HG03575 (cell line): ENCODE results near the gene TAS1R3.
"Not testable (repeated sequence)": the region's sequence is repeated elsewhere in the genome, so short reads cannot be mapped to it uniquely, and the experiment has no call there.

Experiments used
- ATAC-seq: cut with Tn5 transposase; IDR thresholded peaks from one replicate; pipeline ENCODE4 v1.9.1; 2021; ENCODE audit not compliant: unreplicated experiment, insufficient number of reproducible peaks, low FRiP score; ENCODE audit errors: extremely low read depth

Gene TAS1R3

DNA sequence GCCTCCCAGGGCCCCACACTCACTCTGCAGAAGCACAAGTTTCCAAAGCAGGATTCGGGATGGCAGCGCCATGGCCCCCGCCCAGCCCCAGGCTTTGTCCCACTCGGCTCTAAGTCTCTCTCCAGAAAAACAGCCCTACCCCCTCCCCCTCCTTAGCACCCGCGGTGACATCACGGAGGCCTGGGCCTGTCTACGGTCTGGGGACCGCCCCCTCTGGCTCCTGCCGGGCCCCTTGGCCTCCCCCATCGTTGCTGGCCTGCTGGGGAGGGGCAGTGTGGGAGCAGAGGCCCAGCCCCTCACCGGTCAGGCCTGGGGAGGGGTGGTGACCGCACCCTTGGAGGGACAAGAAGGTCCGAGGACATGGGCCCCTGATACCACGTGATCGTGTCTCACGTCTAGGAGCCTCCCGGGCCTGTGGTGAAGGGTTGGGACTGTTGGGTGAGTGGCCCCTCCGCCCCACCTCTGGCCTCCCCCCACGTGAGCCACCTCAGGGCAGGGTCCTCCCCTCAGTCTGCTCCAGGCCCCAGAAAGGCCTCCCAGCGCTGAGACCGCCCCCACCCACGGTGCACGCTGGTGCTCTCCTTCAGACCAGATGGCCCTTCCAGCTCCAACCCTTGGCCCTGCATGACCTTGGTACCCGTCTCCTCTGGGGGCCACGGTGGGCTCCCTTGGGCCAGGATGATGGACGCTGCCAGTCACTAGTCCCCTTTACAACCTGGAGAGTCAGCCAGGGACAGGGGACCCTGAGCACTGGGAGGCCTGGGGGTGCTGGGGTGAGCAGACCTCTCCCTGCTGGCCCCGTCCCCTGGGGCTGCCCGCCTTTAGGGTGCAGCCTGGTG lies 27.6 kb downstream of the TAS1R3 start, which contains the start of gene MXRA8:
MXRA8 (minus strand) TSS at position 123 of the 839 bp plus-strand sequence; CDS start at position 72, 51 bp downstream.
- ATAC-seq, result no peak

DNA sequence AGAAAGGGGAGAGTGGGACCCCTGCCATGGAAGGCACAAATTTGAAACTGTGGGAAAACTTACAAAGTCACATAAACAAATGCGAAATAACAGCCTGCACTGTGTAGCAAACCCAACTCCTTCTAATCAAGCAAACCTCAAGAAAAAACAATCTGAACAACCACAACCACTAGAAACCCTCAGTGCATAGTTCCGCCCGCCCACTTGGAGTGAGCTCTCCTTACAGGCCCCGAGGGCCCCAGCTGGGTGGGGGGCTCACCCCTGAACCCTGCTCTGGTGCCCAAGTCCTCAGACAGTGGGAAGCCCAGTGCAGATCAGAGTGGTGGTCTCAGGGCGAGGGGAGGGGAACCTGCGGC lies 28.2 kb downstream of the TAS1R3 start:
- ATAC-seq, result no peak

DNA sequence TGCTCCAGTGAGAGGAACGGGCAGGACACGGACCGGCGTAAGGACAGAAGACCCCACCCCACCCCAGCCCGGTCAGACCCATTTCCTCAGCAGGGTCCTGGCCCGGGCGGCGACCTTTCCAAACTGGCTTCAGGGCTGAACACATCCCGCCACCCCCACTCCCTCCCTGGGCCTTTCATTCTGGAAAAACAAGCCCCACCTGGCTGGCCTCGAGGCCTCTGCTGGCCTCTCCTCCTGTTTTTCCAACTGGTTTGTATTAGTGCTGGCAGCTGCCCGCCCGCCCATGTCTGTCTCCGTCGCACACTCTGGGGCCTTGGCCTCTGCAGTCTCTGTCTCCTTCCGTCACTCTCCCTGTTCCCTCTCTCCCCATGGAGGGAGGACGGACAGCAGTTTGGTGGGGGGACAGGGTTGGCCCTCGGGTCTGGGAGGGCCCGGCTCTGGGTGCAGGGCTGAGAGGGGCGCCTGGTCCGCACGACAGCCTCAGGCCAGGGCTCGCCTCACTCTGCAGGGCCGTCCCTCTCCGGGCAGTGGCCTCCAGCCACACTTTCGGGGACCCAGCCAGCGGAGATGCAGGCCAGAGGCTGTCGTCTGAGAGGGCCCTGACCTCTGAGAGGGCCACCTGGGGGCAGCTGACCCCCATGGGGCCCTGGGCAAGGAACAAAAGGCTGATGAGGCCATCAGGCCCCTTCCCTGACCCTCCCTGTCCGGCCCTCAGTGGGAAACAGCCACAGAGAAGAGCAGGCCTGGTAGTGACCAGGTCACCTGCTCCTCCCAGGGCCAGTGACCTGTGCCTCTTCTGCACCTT lies 28.8 kb downstream of the TAS1R3 start:
- ATAC-seq, result no peak

DNA sequence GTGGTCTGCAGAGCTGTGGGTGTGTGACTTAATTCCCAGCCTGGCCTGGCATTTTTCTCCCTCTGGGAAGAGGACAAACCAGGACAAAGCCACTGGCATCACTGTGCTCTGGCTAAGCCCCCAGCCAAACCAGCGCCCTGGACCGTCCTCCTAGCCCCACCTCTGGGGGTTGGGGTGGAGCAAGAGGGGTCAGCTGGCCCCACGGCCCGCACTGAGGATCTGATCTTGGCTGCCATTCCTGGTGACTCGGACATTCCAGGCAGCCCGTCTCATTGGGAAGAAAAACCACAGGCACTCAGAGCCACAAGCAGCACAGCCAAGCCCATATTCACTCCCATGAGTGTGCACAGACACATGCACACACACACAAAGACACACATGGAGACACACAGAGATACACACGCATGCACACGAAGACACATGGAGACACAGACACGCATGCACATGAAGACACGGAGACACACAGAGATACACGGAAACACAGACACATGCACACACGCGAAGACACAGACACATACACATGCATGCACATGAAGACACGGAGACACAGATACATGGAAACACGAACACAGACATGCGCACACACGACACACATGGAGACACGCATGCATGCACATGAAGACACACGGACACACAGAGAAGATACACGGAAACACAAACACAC lies 29.6 kb downstream of the TAS1R3 start:
- ATAC-seq, result no peak

DNA sequence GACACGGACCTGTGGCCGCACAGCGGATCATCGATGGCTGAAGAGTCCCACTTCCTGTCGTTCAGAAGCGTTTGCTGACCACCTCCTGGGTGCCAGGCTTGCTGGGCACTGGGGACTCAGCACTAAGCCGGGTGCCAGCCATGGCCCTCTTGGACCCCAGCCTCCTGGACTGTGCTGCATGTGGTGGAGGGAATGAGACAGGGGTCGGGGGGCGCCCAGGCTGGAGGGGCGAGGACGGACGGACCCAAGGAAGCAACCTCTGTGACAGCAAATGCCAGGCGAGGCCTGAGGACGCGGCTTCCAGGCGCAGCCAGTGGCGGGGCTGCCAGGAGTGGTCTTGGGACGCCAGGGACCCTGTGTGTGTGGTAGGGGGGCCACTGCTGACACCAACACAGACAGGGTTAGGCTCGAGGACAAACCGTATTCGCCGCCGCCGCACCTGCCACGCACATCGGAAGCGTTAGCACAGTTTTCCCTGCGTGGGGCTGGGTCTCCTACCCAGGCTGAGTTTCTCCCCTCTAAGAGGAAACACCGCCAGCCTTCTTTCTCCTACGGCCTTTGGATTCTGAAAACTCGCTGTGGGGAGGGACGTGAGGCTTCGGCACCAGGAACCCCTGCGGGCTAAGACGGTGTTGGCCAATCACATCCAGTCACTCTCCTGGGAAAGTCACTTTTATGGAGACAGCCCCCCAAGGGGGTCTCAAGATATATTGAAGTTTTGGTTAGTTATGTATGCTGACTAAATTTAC lies 30.3 kb downstream of the TAS1R3 start:
- ATAC-seq, result no peak

DNA sequence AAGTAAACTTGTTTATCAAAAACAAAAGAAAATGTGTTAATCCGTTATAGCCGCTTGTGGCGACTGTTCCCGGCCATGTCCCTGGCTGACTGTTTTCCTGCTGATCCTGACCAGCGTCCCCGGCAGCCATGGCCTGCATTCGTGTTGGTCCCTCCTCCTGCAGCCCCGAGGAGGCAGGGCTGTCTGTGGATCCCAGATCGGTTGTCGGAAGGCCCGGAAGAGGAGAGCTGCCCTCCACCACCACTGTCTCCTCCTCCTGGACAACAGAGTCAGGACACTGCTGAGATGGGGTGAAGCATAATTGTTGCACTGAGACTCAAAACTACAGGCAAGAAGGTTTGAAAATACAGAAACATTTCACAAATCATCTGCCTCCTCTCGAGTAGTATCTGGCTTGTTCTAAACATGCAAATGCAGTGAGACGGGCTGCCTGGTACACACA lies 30.9 kb downstream of the TAS1R3 start:
- ATAC-seq, result no peak

DNA sequence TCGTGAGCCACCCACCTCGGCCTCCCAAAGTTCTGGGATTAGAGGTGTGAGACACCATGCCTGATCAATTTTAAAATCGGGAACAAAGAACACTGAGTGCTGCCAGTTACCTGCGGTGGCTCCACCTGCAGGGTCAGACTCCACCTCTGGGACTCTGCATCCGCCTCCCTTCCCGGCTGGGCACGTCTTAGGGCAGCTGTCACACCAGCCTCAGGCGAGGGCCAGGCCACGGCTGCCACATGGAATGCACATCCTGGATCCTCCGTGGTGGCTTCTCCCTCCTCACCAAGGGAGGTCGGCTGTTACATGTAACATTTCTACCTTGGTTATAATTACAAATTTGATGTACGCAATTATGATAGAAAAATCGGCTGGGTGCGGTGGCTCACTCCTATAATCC lies 33.2 kb downstream of the TAS1R3 start:
- ATAC-seq, result no peak

DNA sequence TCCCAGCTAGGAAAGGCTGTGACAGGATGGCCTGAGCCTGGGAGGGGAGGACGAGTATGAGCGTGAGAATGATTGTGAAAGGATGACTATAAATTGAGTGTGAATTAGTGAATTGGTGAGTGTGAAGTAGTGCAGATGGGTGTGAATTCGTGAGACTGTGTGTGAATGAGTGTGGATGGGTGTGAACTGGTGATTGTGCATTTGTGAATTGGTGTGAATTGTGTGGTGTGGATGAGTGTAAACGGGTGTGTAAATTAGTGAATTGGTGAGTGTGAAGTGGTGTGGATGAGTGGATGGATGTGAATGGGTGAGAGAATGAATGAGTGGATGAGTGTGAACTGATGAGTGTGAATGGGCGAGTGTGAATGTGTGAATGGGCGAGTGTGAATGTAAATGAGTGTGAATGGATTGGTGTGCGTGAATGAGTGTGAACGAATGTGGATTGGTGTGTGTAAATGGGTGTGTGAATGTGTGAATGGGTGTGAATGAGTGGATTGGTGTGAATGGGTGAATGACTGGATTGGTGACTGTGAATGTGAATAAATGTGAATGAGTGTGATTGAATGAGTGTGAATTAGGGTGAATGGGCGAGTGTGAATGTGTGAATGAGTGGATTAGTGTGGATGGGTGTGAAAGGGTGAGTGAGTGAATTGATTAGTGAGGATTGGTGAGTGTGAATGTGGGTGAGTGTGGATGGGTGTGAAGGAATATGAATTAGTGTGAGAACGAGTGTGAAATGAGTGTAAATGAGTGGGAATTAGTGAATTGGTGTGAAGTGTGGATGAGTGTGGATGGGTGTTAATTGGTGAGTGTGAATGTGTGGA lies 35.0 kb downstream of the TAS1R3 start:
- ATAC-seq, result no peak

DNA sequence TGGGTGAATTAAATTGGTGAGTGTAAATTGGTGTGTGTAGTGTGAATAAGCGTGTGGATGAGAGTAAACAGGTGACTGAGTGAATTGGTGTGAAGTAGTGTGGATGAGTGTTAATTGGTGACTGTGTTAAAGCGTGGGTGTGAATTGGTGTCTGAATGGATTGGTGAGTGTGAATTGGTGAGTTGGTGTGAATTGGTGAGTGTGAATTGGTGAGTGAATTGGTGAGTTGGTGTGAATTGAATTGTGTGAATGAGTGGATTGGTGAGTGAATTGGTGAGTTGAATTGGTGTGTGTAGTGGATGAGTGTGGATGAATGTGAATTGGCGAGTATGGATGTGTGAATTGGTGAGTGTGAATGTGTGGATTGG lies 35.6 kb downstream of the TAS1R3 start:
- no peak for ATAC-seq

DNA sequence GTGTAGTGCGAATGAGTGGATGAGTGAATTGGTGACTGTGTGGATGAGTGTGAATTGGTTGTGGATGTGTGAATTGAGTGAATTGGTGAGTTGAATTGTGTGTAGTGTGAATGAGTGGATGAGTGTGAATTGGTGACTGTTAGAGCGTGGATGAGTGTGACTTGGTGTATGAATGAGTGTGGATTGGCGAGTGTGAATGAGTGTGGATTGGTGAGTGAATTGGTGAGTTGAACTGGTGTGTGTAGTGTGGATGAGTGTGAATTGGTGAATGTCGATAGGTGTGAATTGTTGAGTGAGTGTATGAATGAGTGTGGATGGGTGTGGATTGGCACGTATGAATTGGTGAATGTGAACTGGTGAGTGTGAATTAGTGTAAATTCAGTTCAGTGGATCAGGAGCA lies 36.2 kb downstream of the TAS1R3 start:
- ATAC-seq, result no peak

DNA sequence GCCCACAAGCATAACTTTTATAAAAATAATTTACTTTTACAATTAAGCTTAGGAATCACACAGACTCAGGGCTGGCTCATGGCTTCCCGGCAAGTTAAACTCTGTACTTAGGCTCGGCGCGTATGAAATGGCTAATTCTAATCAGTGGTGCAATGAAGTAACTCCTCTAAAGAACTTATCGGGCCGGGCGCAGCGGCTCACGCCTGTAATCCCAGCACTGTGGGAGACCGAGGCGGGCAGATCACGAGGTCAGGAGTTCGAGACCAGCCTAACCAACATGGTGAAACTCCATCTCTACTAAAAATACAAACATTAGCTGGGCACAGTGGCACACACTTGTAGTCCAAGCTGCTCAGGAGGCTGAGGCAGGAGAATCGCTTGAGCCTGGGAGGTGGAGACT lies 39.0 kb downstream of the TAS1R3 start:
- ATAC-seq, result not testable (repeated sequence)

DNA sequence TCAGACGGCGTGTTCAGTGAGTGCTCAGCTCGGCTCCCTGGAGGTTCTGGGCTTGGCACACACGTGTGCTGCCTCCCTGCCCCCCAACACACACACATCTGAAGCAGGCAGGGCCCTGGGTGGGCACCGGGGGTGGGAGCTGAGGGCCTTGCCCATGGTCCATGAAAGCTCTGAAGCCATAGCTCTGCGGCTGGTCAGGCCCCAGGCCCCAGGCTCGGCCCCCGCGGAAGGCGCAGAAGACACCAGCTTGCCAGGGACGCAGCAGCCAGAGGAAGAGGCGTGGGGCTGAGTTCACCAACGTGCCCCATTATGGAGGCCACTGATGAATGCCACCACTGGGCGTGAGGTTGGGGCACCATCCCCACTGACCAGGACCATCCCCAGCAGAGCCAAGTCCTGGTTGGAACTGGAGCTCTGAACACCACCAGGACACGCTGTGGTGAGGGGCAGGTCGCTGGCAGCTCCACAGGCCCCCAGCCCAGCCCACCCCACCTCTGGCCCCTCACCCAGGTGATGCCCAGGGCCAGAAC lies 39.8 kb downstream of the TAS1R3 start:
- ATAC-seq, result no peak

DNA sequence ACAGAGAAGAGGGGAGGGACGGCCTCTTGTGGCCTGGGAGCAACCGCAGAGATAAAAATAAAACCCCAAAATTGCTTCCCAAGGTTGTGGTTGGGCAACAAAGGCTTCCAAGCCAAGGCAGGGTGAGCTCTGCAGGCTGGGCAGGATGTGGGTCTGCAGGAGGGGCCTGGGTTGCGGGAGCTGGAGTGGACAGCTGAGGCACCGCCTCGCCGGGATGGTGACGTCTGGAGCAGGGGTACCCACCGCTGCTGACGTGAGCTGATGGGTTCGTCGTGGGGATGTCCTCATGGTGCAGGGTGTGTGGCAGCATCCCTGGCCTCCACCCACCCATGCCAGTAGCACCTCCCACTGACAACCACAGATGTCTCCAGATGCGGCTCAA lies 40.3 kb downstream of the TAS1R3 start:
- ATAC-seq, result no peak

DNA sequence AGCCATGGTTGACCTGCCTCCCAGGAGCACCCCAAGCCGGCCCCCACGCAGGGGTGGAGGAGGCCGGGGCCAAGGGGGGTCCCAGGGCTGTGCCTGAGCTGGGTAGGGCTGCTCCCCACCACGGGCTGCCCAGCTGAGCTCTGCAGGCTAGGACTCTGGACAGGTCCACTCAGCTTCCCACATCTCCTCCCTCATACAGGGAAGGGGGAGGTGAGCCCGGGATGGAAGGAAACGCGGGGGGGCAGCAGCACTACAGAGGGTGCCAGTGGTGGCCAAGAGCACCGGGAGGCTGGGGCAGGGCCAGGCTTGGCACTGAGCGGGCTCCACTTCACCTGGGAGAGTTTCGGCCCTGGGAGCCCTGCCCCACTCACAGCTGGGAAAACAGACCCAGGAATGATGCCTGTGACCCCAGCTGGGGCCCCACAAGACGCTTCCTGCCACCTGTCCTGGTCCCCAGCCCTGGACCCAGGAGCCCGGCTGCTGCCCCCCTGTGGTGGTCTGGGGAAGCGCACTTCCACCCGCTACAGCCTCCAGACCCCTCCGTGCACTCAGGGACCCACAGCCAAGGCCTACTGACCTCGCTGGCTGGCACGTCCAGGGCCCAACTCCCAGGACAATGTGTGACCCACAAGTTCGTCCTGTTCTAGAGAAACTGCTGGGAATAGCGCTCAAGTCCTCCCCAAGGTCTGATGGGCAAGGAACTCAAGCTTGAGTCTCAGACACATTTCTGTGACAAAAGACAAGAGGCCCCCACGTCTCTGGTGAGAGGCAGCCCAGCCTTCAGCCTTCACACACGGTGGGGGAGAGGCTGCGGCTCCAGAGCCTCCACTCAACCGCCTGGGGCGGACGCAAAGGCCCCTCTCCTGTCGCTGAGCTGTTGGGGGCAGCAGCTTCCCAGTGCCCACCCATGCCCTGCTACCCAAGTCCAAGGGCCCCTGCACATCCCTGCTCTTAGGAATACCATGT lies 40.9 kb downstream of the TAS1R3 start:
- no peak for ATAC-seq

DNA sequence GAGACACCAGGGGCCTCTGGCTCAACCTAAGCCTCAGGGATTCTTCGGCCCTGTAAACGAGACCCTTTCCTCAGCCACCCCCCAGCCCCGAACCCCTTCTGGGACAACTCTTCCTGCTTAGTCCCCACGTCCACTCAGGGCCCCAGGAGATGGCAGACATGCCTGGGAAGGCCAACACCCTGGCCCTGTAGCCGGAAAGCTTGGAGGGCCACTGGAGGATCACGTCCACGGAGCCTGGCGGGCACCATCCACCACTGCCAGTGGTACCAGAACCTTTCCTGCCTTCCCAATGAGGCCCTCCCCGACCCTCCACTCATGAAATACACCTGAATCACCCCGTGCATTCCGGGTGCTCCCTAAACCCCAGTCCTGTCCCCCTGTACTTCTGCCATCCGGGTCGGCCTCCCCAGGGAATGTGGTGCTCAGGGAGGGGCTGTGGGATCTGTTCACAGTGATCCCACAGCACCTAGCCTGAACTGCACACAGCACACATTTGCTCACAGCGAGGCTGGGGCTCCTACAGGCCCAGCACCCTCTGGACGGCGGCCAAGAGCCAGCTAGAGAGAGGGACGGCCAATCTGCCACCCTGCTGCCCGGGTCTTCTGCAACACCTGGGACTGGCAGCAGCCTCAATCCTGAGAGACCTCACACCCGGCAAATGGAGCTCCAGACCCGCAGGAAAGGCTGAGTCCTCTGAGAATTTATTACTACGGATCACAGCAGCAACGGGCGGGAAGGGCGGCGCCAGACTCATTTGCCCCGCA lies 42.2 kb downstream of the TAS1R3 start:
- ATAC-seq, result no peak

DNA sequence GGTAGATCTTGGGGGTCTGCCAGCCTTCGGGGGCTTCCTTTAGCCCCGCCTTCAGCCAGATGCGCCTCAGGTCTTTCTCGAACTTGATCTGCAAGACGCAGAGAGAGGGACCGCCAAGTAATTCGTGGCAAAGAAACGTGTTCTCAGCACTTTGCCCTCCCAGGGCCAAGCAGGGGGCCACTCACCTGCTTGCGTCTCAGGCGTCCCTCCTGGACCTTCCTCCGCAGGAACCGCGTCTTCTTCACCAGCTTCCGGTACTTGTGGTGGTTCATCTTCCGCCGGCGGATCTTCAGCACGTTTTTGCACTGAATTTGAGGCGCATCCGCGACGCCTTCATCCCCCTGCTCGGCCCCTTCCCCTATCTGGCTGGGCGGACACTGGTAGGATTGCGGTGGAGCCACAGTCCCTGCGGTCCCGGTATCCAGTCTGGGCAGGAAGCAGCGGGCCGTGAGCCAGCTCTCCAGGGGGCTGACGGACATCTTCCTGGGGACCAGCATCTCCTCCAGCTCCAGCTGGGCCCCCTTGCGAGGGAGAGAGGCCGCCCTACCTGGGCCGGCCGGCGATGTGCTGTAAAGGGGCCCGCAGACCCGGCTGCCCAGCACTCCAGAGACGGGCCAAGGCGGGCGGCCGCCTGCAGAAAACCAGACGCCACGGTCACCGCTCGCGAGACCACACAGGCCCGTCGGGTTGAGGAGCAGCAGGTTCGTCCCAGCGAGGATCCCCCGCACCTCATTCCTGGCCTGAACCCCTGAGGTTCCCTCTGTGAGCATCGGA lies 42.9 kb downstream of the TAS1R3 start:
- no peak for ATAC-seq
